Umbilical cord (tissue), 2 donors: ENCODE measurements around the gene MORN1. TPM values are rescaled to one million over a fixed set of nuclear protein-coding genes. Genes with fewer than 3 reads are reported as not detected.
A peak's percentile ranks its signal among the peaks of the same experiment; 100 is the strongest.
"Not testable (repeated sequence)": the region's sequence is repeated elsewhere in the genome, so short reads cannot be mapped to it uniquely, and the experiment has no call there.

Source experiments
- DNase-seq: peaks from one replicate; pipeline ENCODE4 v3.0.0-alpha.2; 2015; ENCODE audit warnings: low spot score
- total RNA-seq: library from RNA; depleted of rRNA; stranded (reverse); fragments of >200 nt; gene quantifications from one replicate; pipeline ENCODE4 v1.2.3, GENCODE V29; 2014; ENCODE audit warnings: low replicate concordance; ENCODE audit not compliant: insufficient read depth

The MORN1 gene
- total RNA-seq, 1 donor from 2014 or later = 8.4 TPM

DNA sequence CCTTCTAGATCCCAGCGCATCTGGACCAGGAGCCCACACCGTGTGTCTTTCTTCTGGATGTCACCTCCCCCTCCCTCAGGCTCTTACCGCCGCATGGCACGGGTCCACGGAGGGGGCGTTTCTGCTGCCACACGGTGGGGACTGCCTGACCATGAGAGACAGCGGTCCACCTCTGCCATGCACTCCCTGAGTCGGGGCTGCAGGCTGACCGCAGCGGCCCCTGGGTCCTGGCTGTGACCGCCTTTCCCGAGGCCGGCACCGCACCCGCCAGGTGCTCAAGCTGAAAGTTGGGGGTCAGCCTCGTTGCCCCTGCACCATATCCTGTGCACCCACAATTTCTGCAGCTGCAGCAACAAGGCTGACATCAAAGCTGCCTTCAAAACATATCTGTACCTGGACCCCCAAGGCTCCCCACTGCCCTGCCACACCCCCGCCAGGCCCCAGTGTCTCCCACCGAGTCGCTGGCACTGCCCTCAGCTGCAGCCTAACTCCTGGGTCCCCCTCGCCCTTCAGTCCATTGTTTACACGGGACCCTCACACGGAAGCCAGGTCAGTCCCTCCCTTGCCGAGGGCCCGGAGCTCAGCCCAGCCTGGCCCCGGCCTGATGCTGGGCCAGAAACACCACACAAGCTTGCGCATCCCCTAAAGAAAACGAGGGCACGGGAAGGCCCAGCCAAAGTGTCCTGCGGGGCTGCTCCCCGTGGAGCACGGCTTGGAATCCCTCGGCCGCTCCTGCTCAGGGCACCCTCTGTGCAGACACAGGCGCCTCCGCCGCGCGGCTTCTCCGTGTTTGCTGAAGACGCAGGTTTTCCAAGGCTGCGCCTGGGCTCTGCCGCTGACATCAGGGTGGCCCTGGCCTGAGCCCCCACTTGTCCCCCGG, 51.9 kb downstream of the MORN1 start:
- DNase-seq = no peak

GRCh38 chr1:2337501-2337900, 53.9 kb downstream of the MORN1 start:
- DNase-seq = no peak

GRCh38 chr1:2337081-2337480, 54.3 kb downstream of the MORN1 start:
- no peak for DNase-seq

DNA sequence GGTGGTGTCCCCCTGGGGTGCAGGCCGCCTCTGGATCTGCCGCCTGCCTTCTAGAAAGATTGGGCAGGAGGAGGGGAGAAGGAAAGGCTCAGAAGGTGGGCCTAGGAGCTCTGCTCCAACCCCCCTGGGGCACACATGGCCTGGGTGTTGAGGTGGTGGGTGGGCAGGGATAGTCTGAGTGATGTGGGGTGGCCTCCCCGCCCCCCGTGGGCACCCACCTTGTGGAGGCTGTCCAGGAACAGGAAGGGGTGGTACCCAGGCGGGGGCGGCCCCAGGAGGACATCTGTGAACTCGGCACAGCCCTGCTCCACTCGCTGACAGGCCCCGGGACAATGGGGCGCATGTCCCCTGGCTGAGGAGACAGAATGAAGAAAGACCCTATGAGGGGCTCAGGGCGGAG, 54.9 kb downstream of the MORN1 start:
- DNase-seq = no peak

DNA sequence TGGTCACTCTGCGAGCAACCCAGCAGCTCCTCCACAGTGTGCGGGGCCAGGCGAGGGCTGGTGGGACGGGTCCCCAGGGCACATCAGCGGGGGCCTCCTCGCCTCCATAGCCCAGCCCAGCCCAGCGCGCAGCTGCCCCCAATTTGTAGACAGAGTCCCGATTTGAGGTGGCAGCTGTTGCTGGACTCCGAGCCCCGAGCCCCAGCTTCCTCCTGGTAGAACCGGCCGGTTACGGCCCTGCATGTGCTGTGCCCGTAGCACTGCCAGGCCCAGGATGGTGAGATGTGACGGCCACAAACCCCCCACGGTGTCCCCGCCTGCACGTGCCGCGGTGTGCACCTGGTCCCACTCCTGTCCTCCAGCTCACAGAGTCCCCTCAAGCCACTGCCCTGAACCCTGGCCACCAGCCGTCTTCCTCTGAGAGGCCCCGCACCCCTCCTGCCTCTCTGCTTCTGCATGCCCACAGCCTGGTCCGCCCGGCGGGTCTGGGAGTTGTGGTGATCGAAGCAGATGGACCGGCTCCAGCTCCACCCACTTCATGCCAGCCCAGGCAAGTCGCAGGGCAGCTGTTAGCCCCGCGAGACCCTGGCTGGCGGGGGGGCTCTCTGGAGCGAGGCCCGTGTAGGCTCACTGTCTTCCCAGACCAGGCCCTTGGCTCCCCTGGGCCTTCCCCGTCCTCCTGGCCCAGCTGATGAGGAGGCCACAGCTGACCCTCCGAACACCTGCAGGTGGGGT, 55.5 kb downstream of the MORN1 start:
- DNase-seq = no peak

DNA sequence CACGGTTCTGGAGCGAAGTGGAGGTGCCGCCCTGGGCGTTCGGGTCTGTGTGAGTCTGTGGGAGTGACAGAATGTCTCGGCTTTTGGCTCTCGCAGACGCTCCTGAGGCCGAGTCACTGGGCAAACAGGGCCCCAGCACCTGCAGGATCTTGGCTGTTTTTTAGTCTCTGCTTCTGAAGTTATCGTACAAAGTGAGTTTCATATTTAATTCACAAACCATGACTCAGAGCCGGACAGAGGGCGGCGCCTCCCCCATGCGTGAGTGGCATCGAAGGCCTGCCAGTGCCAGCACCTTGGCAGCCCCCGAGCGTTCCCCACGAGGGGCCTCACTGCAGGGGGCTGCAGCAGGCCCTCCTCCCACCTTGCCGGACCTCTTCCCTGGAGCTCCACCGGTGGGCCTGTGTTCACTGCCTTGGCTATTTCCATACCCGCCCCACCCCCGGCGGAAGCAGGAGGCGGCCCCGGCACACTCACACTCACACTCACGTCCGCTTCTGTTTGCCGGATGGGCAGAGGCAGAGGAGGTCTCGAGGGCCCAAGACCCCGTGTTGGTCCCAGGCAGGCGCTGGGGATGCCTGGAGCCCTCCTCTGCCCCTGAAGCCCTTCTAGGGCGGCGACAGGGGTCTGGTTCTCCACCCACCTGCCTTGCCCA, 56.3 kb downstream of the MORN1 start:
- DNase-seq = no peak

GRCh38 chr1:2334366-2334765, 57.0 kb downstream of the MORN1 start:
- DNase-seq = no peak

DNA sequence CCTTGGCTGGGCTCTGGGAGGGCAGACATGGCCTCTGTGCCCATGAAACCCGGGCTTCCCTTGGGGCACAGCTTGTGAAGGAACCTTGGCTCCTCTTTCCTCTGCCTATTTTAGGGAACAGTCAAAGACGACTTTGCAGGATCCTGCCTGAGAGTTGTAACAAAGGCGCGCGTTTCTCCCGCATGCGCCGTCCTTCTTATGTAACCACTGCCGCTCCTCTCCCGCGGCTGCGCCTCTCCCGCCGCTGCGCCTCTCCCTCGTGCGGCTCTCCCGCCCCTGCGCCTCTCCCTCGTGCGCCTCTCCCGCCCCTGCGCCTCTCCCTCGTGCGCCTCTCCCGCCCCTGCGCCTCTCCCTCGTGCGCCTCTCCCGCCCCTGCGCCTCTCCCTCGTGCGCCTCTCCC, 59.8 kb downstream of the MORN1 start:
- DNase-seq = not testable (repeated sequence)

DNA sequence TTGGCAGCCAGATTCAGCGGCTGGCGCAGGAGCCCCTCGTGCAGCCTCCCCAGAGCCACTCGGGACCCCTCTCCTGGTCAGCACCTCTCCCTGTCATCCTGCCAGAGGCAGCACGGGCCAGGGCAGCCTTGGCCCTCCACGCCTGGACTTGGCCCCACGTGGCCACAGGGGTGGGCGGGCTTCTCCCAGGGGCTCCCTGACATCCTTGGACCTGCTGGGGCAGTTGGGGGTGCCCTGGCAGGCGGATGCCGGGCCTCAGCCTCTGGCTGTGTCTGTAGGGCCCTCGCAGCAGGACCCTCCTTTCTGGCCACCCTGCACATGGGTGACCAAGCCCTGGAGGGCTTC, 60.2 kb downstream of the MORN1 start:
- DNase-seq = no peak

DNA sequence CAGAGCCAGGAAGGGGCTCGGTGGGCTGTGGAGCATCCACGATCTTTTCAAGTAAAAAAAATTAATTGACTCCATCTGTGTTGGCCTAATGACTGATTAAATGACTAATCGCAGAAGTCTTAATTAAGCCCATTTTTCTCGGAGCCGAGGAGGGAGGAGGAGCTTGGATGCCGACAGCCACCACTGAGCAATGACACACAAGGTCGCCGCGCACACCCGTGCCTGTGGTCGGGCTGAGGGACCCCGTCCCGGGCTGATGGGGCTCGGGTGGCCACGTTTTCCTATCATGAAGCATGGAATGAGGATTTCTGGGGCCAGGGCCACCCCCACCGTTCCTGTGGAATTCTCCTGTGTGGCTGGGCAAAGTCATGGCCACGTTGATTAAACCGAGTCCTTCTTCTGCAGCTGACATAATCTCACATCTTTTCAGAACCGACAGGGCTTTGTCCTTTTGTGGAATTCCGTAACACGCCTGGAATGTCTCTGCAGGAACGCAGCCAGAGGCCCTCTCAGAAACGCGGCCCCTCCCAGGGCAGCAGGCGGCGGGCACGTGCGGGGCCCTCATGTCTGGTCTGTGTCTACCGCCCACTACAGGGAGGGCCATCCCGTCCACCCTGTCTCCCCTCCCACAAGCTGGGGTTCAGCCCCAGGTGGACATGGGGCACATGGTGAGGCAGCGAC, 60.7 kb downstream of the MORN1 start:
- DNase-seq = peak; percentile 97

DNA sequence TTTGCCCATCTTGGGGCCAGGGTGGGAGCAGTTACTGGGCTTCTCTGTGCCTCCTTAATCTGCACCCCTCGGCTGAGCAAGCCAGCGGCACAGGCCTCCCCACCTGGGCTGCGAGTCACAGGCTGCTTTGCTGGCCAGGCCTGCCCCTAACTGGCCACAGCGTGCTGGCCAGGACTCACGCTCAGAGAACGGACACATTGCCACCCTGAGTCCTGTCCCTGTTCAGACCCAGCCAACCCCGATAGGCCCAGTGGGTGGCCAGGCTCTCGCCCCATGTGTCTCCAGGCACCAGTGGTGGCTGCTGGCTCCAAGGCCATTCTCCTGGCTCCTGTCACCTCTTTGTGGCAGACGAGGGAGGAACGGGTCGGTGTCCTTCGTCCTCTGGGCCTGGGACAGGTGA, 61.3 kb downstream of the MORN1 start:
- DNase-seq = no peak

GRCh38 chr1:2328676-2329455, 62.5 kb downstream of the MORN1 start:
- DNase-seq = no peak

GRCh38 chr1:2327841-2328240, 63.5 kb downstream of the MORN1 start:
- DNase-seq = no peak

- not testable (repeated sequence) for DNase-seq
Measured at GRCh38 chr1:2327162-2327561, 64.2 kb downstream of the MORN1 start.

GRCh38 chr1:2326524-2326923, 64.8 kb downstream of the MORN1 start:
- DNase-seq = no peak

- no peak for DNase-seq
Measured at GRCh38 chr1:2324553-2325366, 66.6 kb downstream of the MORN1 start.

DNA sequence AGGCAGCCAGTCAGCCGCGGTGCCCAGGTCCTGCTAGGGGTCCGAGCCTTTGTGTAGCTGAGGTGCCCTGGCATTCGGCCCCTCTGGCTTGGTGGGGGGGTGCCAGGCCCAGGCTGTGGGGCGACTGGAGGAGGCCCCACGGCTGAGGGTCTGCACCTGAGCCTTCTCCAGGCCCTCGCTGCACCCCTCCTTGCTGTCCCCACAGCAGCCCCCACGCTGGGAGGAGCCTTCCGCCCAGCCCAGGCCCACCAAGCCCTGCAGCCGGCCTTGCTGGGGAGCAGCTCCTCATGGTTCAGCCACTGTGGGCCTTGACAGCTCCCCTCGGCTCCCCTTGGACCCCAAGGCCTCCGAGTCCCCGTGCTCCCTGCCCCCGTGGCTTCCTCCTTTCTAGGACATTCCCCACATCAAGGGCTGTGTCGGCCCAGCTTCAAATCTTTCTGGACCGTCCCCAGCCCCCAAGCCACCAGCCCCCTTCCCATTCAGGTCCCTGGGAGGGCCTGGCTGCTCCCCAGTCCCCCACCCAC, 67.8 kb downstream of the MORN1 start:
- no peak for DNase-seq

GRCh38 chr1:2322581-2323211, 68.7 kb downstream of the MORN1 start:
- no peak for DNase-seq

GRCh38 chr1:2322065-2322571, 69.2 kb downstream of the MORN1 start:
- DNase-seq = peak; percentile 96
